ENCODE data around the gene KRTAP6-3. TPM values are rescaled to one million over a fixed set of nuclear protein-coding genes. Genes with fewer than 3 reads are reported as not detected.

The KRTAP6-3 gene
- total RNA-seq: not detected in 3 replicates
- long read RNA-seq: 0 reads

- Mint-ChIP-seq H3K4me3 (ENCODE audit: unreplicated experiment) (no peak within 1 kb of the TSS), H3K4me1 (ENCODE audit: low read depth) (no peaks in the 10 kb centered on the region), H3K27me3 (ENCODE audit: low read depth) (no peaks in the 10 kb centered on the region), H3K36me3 (ENCODE audit: low read depth) (no peaks in the 10 kb centered on the region), H3K27ac (ENCODE audit: unreplicated experiment) (no peak within 1 kb of the TSS), H3K9me3 (ENCODE audit: low read depth) (no peaks in the 10 kb centered on the region)
- no peak for TF ChIP-seq CTCF (IDR thresholded peaks at IDR 0.05)
- no peak for DNase-seq (ENCODE audit: low spot score)
Measured at GRCh38 chr21:30592140-30592539, at the start of gene KRTAP6-3. TSS of gene KRTAP6-3 (plus strand) at chr21:30592440. CDS start at chr21:30592446, 6 bp downstream.

- Mint-ChIP-seq H3K4me3 (ENCODE audit: unreplicated experiment) (no peak overlapping the region), H3K9me3 (ENCODE audit: low read depth) (peaks cover 44% of the 10 kb centered on the region), H3K4me1 (ENCODE audit: low read depth) (no peaks in the 10 kb centered on the region), H3K27ac (ENCODE audit: unreplicated experiment) (no peak overlapping the region), H3K36me3 (ENCODE audit: low read depth) (no peaks in the 10 kb centered on the region), H3K27me3 (ENCODE audit: low read depth) (no peaks in the 10 kb centered on the region)
- TF ChIP-seq CTCF (IDR thresholded peaks at IDR 0.05): no peak
- DNase-seq (ENCODE audit: low spot score): no peak
Measured at GRCh38 chr21:30552782-30553181, 39.5 kb upstream of the KRTAP6-3 start.

- H3K4me3 Mint-ChIP-seq (ENCODE audit: unreplicated experiment): no peak overlapping the region
- H3K9me3 Mint-ChIP-seq (ENCODE audit: low read depth): peaks cover 35% of the 10 kb centered on the region
- no peak for DNase-seq (ENCODE audit: low spot score)
- TF ChIP-seq CTCF (IDR thresholded peaks at IDR 0.05): no peak
- H3K4me1 Mint-ChIP-seq (ENCODE audit: low read depth): no peaks in the 10 kb centered on the region
- H3K27ac Mint-ChIP-seq (ENCODE audit: unreplicated experiment): no peak overlapping the region
- no peaks in the 10 kb centered on the region for H3K36me3 Mint-ChIP-seq (ENCODE audit: low read depth)
- H3K27me3 Mint-ChIP-seq (ENCODE audit: low read depth): no peaks in the 10 kb centered on the region
Measured at GRCh38 chr21:30555095-30555494, 37.1 kb upstream of the KRTAP6-3 start.

- H3K36me3 Mint-ChIP-seq (ENCODE audit: low read depth): no peaks in the 10 kb centered on the region
- H3K4me1 Mint-ChIP-seq (ENCODE audit: low read depth): no peaks in the 10 kb centered on the region
- H3K27ac Mint-ChIP-seq (ENCODE audit: unreplicated experiment): no peak within 1 kb of the TSS
- H3K9me3 Mint-ChIP-seq (ENCODE audit: low read depth): peaks cover 6% of the 10 kb centered on the region
- H3K4me3 Mint-ChIP-seq (ENCODE audit: unreplicated experiment): no peak within 1 kb of the TSS
- no peak for TF ChIP-seq CTCF (IDR thresholded peaks at IDR 0.05)
- no peak for DNase-seq (ENCODE audit: low spot score)
- H3K27me3 Mint-ChIP-seq (ENCODE audit: low read depth): no peaks in the 10 kb centered on the region
Measured at GRCh38 chr21:30561264-30561895, 30.9 kb upstream of the KRTAP6-3 start, which contains the start of gene KRTAP19-7. TSS of gene KRTAP19-7 (minus strand) at chr21:30561314. CDS start at chr21:30561289, 25 bp downstream.

- H3K9me3 Mint-ChIP-seq (ENCODE audit: low read depth): peaks cover 6% of the 10 kb centered on the region
Measured at GRCh38 chr21:30561957-30562356, 30.3 kb upstream of the KRTAP6-3 start.

More at GRCh38 chr21:30561957-30562356, 30.3 kb upstream of the KRTAP6-3 start:
- H3K27me3 Mint-ChIP-seq (ENCODE audit: low read depth): no peaks in the 10 kb centered on the region
- TF ChIP-seq CTCF (IDR thresholded peaks at IDR 0.05): no peak
- H3K4me1 Mint-ChIP-seq (ENCODE audit: low read depth): no peaks in the 10 kb centered on the region
- H3K27ac Mint-ChIP-seq (ENCODE audit: unreplicated experiment): no peak overlapping the region
- DNase-seq (ENCODE audit: low spot score): no peak
- H3K36me3 Mint-ChIP-seq (ENCODE audit: low read depth): no peaks in the 10 kb centered on the region
- no peak overlapping the region for H3K4me3 Mint-ChIP-seq (ENCODE audit: unreplicated experiment)
